Epithelial cell of prostate (primary cell): ENCODE results near the gene PPARG.
A peak's percentile ranks its signal among the peaks of the same experiment; 100 is the strongest.
"Not testable (repeated sequence)": the region's sequence is repeated elsewhere in the genome, so short reads cannot be mapped to it uniquely, and the experiment has no call there.

ENCODE experiments used
- DNase-seq: peaks from one replicate; pipeline ENCODE4 v3.0.0-alpha.2; 2011; ENCODE audit warnings: low read depth, low spot score
- H3K27ac ChIP-seq: fragments of 450-650 bp; 2 replicates; pipeline ENCODE4 v1.5.1; 2017; ENCODE audit warnings: mild to moderate bottlenecking

PPARG gene

DNA sequence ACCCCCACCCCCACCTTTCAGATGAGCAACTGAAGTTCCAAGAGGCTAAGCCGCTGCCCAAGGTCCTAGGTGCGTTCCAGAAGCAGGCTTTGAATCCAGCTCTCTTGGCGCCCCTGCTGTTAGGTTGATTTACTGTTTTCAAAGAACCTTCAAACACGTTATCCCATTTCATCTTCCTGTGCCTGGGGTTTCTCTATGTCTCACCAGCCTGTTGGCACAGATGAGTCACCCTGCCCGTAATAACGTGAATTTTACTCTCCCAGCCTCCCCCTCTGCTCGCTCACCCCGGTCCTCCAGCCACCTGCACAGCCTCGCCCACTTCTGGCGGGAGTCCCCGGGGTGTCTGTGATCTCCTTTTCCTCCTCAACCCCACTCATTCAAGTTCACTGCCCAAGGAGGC is 182.4 kb downstream of the PPARG start:
- DNase-seq: peak; percentile 50
- no peak overlapping the region for H3K27ac ChIP-seq

DNA sequence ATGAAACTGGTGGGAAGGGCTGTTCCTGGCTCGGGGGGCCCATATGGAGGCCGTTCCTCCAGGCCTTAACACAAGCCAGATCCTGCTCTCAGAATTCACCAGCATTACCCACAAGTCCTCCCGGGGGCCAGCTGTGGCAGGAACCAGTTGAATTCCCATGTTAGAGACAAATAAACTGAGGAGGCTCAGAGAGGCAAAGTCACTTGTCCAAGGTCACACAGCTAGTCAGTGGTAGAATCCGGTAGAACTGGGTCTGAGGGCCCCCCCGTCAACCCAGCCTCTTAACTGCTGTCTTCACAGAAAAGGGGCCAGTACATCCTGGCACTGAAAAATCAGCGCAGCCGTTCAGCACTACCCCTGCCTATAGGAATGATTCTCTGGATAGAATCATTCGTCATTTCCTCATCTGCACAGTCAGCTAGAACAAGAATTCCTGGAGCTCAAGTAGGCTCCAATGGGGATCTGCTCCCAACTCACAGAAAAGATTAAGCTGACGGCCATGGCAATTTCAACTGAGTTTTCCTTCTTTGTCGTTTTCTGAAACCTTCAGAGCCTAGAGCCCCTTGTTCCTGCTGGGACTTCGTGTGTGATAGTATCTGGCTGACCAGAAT is 183.2 kb downstream of the PPARG start:
- H3K27ac ChIP-seq: no peak overlapping the region
- DNase-seq: no peak

DNA sequence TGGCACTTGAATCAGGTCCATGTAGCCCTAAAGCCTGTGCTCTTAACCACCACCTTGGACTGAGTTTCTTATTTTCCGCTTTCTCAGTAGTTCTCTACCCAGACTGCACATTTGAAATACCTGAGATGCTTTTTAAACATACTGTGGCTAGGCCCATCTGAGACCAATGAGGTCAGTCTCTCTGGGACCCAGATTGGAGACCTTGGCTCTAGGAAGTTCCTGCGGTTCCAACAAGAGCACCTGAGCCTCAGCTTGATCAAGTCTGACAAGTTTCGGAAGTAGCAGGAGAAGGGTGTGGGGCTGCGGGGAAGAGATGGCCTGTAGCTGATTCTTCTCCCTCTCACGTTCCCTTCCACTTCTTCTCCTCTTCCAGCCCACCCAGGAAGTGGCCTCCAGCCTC is 183.9 kb downstream of the PPARG start:
- DNase-seq: no peak
- no peak overlapping the region for H3K27ac ChIP-seq

DNA sequence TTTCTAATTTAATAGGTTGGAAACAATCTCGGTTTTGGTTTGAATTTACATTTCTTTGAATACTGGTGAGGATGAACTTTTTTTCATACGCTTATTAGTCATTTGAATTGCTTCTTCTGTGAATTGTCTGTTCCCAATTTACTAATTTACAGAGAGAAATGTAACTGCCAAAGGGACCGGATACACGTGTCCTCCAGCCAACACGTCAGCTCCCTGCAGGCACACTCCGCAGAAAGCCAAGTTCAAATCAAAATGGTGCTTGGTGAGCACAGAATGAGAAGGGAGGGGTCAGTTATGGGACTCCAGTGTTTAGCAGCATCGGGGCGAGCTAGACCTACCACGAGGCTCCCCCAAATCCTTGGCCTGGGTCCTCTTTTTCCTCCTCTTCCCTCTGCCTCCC is 184.6 kb downstream of the PPARG start:
- no peak for DNase-seq
- H3K27ac ChIP-seq: no peak overlapping the region

DNA sequence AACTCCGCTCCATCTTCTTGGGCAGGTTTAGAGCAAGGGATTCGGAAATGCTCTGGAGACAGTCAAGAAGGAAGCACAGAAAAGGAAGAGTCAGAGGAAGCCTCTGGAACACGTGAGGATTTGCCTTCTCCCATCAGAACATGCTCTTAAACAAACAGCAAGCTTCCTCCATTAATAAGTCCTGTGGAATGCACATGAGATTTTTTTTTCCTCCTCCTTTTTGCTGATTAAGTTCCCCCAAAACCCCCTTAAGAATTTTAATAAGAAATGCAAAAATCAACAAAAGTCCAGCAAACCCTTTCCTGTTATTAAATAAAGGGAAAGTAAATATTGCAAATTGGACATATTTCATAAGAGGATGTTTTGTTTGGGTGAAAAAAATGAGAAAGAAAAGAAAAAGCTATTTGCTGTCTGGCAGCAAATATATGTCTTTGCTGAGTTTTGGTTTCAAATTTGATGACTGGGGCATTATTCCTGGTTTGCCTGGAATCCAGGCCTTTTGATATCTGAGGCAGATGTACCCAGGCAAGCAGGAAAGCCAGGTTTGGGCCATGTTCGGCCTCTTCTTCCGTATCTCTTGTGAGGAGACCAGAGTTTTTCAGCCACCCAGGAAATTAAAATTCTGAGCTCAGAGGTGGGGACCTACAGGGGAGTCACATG is 187.5 kb downstream of the PPARG start:
- DNase-seq: no peak

DNA sequence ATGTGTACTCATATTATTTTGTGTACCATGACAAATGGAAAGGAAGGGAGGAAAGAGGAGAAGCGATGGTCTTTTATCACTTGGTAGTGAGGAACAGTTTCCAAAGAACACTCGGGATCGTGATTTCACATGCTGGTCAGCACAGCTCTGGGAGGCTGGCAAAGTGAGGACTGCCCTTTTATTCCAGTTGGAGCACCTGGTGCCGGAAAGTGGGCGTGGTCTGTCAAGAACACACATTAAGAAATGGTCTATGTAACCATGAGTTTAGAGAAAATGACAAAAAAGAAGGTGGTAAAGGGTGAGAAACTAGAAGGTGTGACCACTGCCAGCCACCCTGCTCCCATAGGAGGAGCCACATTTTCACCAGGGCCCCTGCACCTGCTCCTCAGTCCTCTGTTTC is 188.4 kb downstream of the PPARG start:
- no peak overlapping the region for H3K27ac ChIP-seq
- no peak for DNase-seq

More for the DNA sequence above, 187.5 kb downstream of the PPARG start:
- H3K27ac ChIP-seq: peak overlapping the region; percentile 2

DNA sequence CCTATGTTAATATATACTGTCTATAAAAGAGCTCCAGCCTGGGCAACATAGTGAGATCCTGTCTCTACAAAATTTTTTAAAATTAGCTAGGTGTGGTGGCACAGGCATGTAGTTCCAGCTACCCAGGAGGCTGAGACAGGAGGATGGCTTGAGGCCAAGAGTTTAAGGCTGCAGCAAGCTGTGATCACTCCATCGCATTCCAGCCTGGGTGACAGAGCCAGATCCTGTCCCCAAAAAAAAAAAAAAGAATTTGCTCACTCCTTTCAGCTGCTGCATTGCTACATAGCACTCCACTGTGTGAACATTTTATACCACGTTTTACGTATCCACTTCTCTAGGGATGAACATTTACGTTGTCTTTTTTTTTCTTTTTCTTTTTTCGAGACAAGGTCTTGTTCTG is 189.5 kb downstream of the PPARG start:
- no peak overlapping the region for H3K27ac ChIP-seq
- DNase-seq: no peak

DNA sequence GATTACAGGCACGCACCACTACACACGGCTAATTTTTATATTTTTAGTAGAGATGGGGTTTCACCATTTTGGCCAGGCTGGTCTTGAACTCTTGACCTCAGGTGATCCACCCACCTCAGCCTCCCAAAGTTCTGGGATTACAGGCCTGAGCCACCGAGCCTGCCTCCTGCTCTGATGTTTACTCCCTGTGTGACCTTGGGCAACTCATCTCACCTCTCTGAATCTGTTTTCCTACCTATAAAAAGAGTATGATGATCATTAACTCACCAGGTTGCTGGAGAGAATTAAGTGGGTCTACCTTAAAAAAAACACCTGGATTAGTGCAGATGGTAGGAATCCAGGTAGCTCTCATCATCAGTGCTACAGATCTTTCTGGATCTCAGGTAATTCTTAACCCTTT is 190.3 kb downstream of the PPARG start:
- not testable (repeated sequence) for H3K27ac ChIP-seq

DNA sequence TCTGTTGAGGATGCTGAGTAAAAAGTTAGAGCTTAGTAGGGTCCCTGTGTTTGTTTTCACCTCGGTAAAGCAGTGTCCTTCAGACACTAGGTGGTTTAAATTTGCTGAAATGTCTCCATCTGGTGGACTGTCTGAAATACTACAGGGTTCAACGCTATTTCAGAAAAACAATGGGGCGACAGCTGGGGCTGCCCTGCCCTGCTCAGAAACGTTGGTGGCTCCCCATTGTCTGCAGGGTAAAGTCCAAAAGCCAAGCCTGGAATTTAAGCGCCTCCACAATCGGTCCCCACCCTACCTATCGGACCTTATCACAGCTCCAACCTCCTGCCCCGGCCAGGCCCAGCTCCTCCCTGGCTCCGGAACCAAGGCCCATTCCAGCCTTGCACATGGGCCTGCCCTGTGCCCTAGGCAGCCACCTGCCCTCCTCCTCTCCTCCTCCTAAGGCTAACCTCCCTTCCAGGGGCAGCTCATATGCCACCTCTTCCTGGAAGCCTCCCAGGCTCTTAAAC is 191.1 kb downstream of the PPARG start:
- DNase-seq: no peak
- no peak overlapping the region for H3K27ac ChIP-seq

More for the DNA sequence above, 190.3 kb downstream of the PPARG start:
- not testable (repeated sequence) for DNase-seq

DNA sequence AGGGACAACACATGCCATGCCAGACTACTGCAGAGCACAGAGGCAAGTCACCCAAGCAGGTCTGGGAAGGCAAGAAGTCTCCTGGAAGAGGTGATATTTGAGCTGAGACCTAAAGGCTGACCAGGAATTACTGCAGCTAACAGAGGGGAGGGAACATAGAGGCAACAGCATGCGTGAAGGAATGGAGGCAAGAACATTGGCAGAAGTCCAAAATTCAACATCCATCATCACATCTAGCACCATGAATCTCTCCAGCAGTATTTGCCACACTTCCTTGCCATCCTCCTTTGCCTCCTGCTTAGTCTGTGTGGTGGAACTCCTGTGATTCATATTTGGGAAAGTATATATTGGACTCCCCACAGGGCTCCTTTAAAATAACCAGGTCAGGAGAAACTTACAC is 194.5 kb downstream of the PPARG start:
- H3K27ac ChIP-seq: no peak overlapping the region

DNA sequence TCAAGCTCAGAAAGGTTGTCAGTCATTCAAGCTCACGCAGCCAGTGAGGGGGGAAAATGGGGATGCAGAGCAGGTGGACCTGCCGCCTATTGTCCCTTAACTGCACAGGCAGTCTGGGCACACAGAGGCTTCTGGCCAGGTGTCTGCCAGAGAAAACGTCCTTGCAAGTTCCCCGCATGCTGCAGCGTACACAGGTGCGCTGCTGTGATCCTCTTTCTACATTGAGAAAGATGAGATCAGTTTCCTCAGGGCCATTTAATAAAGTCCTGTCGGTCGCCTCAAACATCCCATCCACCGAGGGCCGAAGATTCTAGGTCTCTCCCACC is 195.0 kb downstream of the PPARG start:
- no peak for DNase-seq
- H3K27ac ChIP-seq: peak overlapping the region; percentile 48

More for the DNA sequence above, 194.5 kb downstream of the PPARG start:
- no peak for DNase-seq
